ENCODE data around the gene SHOX. TPM values are rescaled to one million over a fixed set of nuclear protein-coding genes. Genes with fewer than 3 reads are reported as not detected.
A peak's percentile ranks its signal among the peaks of the same experiment; 100 is the strongest.
"Not testable (repeated sequence)": the region's sequence is repeated elsewhere in the genome, so short reads cannot be mapped to it uniquely, and the experiment has no call there.

SHOX gene
- polyA plus RNA-seq, 2 of the 4 experiments (the other 2 are of a cell fraction), result not detected

- H3K27ac ChIP-seq; ATAC-seq; POLR2A ChIA-PET; FAIRE-seq; H3K4me3 ChIP-seq; H3K4me1 ChIP-seq; CTCF ChIA-PET; DNase-seq (ENCODE audit: low read depth in 1 of 2, low spot score in 1 of 2); H3K4me2 ChIP-seq; H3K9me3 ChIP-seq: not testable (repeated sequence)
- peak; percentile 85 for TF ChIP-seq ZC3H11A (IDR thresholded peaks at IDR 0.05)
These were observed 26.0 kb upstream of the SHOX start for GRCh38 chrX:604616-605015.

- ATAC-seq; DNase-seq (ENCODE audit: low read depth in 1 of 2, low spot score in 1 of 2); H3K4me2 ChIP-seq; CTCF ChIA-PET; H3K4me1 ChIP-seq; POLR2A ChIA-PET; H3K27ac ChIP-seq; FAIRE-seq; H3K4me3 ChIP-seq: not testable (repeated sequence)
- H3K9me3 ChIP-seq, result peaks cover 19% of the 10 kb centered on the region
- WGBS (ENCODE audit: missing lambda C conversion rate), result 0% methylated on average over 2 of the region's 3 CpGs
These were observed 22.5 kb upstream of the SHOX start for GRCh38 chrX:608088-608487.

GRCh38 chrX:614136-614535 is 16.5 kb upstream of the SHOX start:
- WGBS (ENCODE audit: missing lambda C conversion rate), result 9% methylated on average over 5 of the region's 5 CpGs
- H3K4me2 ChIP-seq, result no peak overlapping the region

GRCh38 chrX:617401-617800 is 13.2 kb upstream of the SHOX start:
- DNase-seq (ENCODE audit: low read depth in 1 of 2, low spot score in 1 of 2), result no peak
- Histone ChIP-seq H3K4me1 (no peaks in the 10 kb centered on the region), H3K4me2 (no peak overlapping the region), H3K4me3 (no peak overlapping the region), H3K27ac (no peak overlapping the region), H3K9me3 (no peaks in the 10 kb centered on the region)
- ChIA-PET POLR2A (no interaction called here), CTCF (no interaction called here)
- TF ChIP-seq HMGXB4 (CRISPR knock-in tag; IDR thresholded peaks at IDR 0.05; ENCODE audit: borderline replicate concordance), result no peak
- TF ChIP-seq HEYL (CRISPR knock-in tag; IDR thresholded peaks at IDR 0.05), result no peak
- TF ChIP-seq ESRRA (IDR thresholded peaks at IDR 0.05; ENCODE audit: borderline replicate concordance, low read length), result no peak
- no peak for TF ChIP-seq ZSCAN20 (CRISPR knock-in tag; IDR thresholded peaks at IDR 0.05)
- no peak for TF ChIP-seq ZC3H11A (IDR thresholded peaks at IDR 0.05)
- no peak for TF ChIP-seq MAX (IDR thresholded peaks at IDR 0.05)
- no peak for TF ChIP-seq FOXS1 (CRISPR knock-in tag; IDR thresholded peaks at IDR 0.05)
- TF ChIP-seq RCOR1 (IDR thresholded peaks at IDR 0.05; ENCODE audit: low read depth, low read length), result no peak
- peak in 1 of 2 experiments; percentile 40; a peak in 1 of 6 replicates for ATAC-seq
- 22% methylated on average over 7 of the region's 7 CpGs for WGBS (ENCODE audit: missing lambda C conversion rate)
- FAIRE-seq, result no peak

More at GRCh38 chrX:614136-614535, 16.5 kb upstream of the SHOX start:
- POLR2A ChIA-PET, result no interaction called here
- CTCF ChIA-PET, result no interaction called here
- ATAC-seq, result no peak
- DNase-seq (ENCODE audit: low read depth in 1 of 2, low spot score in 1 of 2), result no peak
- FAIRE-seq, result no peak
- no peak for TF ChIP-seq RCOR1 (IDR thresholded peaks at IDR 0.05; ENCODE audit: low read depth, low read length)
- no peak for TF ChIP-seq GATA3 (IDR thresholded peaks at IDR 0.05; ENCODE audit: borderline replicate concordance)
- TF ChIP-seq HOXB13 (CRISPR knock-in tag; IDR thresholded peaks at IDR 0.05; ENCODE audit: low read depth), result no peak
- no peak for TF ChIP-seq RAD21 (conservative IDR thresholded peaks at IDR 0.05 in 1 of 2, IDR thresholded peaks at IDR 0.05 in 1 of 2)
- no peak for TF ChIP-seq POLR2AphosphoS2 (conservative IDR thresholded peaks at IDR 0.05; ENCODE audit: low read length)
- no peak for TF ChIP-seq NPAS2 (CRISPR knock-in tag; IDR thresholded peaks at IDR 0.05; ENCODE audit: borderline replicate concordance)
- TF ChIP-seq RNF2 (IDR thresholded peaks at IDR 0.05; ENCODE audit: borderline replicate concordance, low read depth), result no peak
- TF ChIP-seq FOSB (CRISPR knock-in tag; IDR thresholded peaks at IDR 0.05), result no peak
- TF ChIP-seq HEYL (CRISPR knock-in tag; IDR thresholded peaks at IDR 0.05), result no peak
- TF ChIP-seq EHF (CRISPR knock-in tag; IDR thresholded peaks at IDR 0.05), result no peak
- no peak for TF ChIP-seq JUNB (IDR thresholded peaks at IDR 0.05)
- TF ChIP-seq TP53 (CRISPR knock-in tag; IDR thresholded peaks at IDR 0.05), result no peak
- no peaks in the 10 kb centered on the region for H3K4me1 ChIP-seq
- H3K27ac ChIP-seq, result no peak overlapping the region
- H3K9me3 ChIP-seq, result peaks cover 19% of the 10 kb centered on the region
- no peak overlapping the region for H3K4me3 ChIP-seq
